GM21528 (cell line): ENCODE results near the gene CYFIP1.

ENCODE experiments used
- ATAC-seq: cut with Tn5 transposase; IDR thresholded peaks from one replicate; pipeline ENCODE4 v1.9.1; 2021; ENCODE audit warnings: mild to moderate bottlenecking, moderate library complexity; ENCODE audit not compliant: unreplicated experiment, low FRiP score

The CYFIP1 gene

GRCh38 chr15:22895465-22896190 lies 84.5 kb downstream of the CYFIP1 start:
- ATAC-seq, result no peak

DNA sequence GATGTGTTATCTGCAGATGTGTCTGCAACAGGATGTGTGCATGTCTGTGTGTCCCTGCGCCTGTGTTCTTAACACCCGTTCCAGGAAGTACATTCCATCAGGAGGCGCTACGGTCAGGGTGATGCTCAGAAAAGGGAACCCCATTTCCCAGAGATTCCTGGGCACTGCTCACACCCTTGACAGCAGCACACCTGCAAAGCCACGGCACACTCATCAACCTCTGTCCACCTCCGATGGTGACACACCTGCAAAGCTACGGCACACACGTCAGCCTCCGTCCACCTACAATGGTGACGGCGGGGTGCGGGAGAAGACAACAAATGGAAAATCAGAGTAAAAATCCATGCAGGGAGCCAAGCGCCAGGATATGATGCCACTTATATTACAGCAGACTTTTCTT lies 86.3 kb downstream of the CYFIP1 start:
- no peak for ATAC-seq

DNA sequence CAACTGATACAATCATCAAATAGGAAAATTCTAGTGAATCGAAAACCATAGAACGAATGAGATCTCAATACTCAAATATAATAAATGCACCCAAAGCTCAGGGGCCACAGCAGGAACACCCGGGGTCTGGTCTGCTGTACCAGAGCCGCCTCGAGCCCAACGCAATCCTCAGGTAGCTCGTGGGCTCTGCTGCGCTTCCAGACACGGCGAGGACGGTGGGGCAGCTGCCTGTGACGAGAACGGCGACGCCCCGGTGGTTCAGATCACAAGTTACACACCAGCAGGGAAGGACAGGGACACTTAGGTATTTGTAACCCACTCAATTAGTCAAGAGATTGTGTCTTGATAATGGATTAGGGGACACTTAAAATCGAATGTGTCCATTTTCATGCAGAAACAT lies 87.1 kb downstream of the CYFIP1 start:
- ATAC-seq, result no peak

DNA sequence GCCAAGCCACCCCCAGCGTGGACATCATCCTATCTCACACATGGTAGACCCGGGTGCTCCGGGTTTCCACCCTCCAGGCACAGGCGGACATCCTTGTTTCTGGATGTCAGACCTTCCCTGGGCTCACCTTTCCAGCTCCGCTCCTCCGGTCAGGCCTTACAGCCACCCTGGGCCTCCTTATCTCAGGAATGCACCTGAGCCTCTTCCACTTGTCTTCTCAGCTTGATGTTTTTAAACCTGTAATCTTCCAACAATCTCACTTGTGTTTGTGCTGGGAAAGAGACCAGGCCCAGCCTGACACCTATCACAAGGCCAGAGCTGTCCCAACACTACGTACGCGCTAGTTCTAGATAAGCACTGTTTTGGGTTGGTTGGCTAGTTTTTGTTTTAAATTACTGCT lies 87.8 kb downstream of the CYFIP1 start:
- no peak for ATAC-seq

DNA sequence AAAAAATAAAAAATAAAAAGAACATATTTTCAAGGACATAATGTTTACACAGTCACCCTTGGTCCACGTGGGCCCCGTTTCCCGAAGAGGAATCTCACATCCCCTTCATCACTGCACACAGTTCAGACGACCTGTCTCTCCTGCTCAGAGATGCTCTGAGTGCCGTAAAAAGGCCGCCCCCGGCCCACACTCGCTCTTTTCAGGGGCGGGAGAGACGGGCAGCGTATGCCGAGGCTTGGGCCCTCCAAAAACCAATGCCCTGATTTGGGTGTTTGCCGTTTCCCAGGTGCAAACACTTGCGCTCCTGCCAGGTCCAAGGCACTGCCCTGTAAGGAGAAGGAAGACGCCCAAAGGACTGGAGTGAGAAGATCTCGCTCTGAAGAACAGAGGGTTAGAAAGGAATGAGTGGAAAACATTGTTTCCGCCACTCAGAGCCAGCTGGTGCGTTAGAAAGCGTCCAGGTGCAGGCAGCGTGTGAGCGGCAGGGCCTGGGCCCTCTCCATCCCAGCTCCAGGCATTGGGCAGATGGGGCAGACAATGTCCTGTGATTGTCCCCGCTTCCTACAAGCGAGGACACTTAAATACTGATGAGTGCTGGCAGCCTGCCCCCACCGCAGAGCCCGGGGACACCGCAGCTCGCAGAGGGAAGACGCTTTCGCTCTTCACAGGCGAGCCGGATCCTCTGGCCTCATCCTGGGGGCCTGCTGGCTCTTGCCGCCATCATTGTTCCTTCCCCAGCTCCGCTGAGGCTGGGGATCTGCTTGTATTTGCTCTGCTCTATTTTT lies 88.5 kb downstream of the CYFIP1 start:
- ATAC-seq, result no peak

- ATAC-seq, result no peak
Measured at GRCh38 chr15:22890296-22890695, 89.9 kb downstream of the CYFIP1 start.

- ATAC-seq, result no peak
Measured at GRCh38 chr15:22889146-22889818, 90.9 kb downstream of the CYFIP1 start.

DNA sequence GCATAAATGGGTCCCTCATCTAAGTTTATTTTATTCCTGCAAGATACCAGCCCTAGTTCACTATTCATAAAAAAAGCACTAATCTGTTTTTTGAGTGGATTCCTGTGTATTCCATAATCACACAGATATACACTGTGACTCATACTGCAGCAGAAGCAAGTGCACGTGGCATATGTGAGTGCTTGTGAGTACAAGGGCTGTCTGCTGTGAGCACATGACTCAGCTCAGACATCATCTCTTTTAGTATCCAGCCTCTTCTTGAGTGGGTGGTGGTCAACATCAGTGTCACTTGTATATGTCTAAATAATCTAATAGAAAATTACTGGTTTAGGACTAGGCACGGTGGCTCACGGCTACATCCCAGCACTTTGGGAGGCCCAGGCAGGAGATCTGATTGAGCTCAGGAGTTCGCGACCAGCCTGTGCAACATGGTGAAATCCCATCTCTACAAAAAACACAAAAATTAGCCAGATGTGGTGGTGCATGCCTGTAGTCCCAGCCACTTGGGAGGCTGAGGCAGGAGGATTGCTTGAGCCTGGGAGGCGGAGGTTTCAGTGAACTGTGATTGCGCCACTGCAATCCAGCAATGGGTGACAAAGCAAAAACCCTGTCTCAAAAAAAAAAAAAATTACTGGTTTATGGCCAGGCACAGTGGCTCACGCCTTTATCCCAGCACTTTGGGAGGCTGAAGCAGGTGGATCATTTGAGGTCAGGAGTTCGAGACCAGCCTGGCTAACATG lies 91.9 kb downstream of the CYFIP1 start:
- no peak for ATAC-seq

- ATAC-seq, result no peak
Measured at GRCh38 chr15:22887157-22887951, 92.8 kb downstream of the CYFIP1 start.

- ATAC-seq, result no peak
Measured at GRCh38 chr15:22885120-22885519, 95.0 kb downstream of the CYFIP1 start.

GRCh38 chr15:22884344-22884743 lies 95.8 kb downstream of the CYFIP1 start:
- no peak for ATAC-seq

- ATAC-seq, result no peak
Measured at GRCh38 chr15:22883196-22883595, 97.0 kb downstream of the CYFIP1 start.

DNA sequence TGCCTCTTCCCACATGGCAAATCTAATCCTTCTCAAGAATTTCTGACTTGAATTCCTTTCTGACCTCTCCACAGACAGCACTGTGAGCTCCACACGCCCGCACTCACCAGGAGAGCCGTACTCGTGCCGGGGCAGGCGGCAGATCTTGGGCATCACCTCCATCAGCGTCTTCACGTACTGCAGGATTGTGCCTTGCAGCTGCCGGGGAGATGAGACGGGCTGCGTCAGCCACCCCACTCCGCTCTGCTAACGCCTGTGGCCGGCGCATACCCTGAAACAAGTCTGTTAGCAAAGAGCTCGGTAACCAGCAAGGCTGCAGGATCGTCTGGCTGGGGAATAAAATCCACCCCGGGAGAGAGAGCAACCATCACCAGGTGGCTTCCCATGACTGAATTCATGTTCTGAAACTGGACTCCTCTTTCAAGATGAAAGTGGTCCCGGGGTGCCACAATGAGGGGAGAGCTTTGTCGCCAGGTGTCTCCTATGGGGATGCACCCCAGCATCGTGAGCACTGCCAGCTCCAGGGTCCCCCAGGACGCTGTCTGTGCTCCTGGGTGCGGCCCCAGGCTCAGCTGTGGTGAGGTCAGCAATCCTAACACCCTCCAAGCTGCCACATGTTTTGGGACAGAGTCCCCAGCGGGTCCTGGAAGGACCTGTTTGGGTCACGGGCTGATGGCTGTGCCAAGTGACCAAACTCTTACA lies 98.3 kb downstream of the CYFIP1 start:
- ATAC-seq, result no peak

GRCh38 chr15:22880981-22881738 lies 99.0 kb downstream of the CYFIP1 start:
- no peak for ATAC-seq

DNA sequence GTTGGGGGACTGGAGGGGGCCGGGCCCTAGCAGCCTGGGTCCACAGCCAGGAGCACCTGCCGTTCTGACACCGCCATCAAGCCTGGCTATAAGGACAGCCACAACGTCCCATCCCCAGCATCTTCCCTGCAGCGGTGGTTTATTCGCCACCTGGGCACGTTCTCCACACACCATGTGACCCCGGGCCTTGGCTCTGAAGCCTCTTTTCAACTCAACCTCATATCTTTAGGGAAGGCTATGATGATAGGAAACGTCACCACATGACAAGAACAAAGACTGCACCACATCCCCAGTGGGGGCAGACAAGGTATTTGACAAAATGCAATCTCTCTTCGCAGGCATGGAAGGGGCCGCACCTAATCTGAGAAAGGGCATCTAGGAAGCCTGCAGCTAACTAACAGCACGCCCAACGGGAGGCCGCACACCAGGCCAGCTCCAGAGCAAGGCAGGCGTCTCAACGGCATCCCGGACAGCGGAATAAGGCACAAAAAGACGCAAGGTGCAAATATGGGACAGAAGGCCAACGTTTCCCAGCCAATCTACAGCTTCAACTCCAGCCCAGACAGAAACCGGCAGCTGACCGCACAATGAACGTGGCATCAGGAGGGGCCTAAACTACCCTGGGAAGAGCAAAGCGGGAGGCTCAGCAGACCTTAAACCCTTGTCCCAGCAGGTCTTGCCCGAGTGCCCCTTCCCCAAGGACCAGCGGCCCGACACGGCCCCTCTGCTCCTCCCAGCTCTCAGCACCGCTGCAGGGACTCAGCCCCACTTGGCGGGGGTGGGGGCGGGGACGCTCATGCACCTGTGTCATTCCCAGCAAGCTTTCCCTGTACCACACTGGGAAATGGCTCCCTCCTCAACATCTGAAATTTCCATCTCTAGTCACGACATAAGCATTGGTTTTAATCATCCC lies 99.8 kb downstream of the CYFIP1 start:
- ATAC-seq, result no peak

DNA sequence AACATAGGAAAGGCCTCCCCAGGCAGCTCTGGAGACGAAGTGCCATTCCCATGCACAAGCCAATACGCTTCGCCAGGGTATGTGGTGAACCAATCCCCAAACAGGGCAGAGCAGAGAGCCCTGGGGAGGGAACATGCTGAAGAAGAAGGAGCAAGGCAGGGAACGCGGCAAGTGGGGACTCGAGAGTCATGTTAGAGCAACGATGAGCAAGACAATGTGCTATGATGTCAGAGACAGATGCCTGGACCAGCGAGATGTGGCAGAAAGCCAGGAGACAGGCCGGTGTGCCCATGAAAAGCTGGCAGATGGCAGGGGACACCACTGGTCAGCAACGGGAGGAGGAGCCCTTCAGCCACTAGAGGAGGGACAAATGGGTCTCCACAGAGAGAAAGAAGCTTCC lies 102.1 kb downstream of the CYFIP1 start:
- no peak for ATAC-seq

- no peak for ATAC-seq
Measured at GRCh38 chr15:22877607-22878006, 102.6 kb downstream of the CYFIP1 start.

DNA sequence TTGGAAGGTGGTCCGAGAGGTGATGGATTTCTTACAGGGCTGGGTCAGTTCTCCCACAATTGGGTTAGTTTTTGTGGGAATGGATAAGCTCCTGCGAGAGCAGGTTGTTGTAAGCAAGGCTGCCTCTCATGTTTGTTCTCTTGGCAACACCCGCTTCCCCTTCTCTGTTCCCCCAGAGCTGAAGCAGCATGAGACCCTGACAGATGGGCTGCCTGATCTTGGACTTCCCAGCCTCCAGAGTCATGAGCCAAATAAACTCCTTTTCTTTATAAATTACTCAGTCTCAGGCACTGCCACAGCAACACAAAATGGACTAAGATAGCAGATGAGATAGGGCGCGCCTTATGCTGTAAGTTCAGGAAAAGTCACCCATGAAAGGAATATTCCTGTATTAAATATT lies 103.1 kb downstream of the CYFIP1 start:
- ATAC-seq, result no peak
